Transverse colon (tissue), 4 donors: Measurements from ENCODE around the gene CACNA1B. TPM values are rescaled to one million over a fixed set of nuclear protein-coding genes. Genes with fewer than 3 reads are reported as not detected.

ENCODE experiments used
- DNase-seq: peaks from one replicate; pipeline ENCODE4 v3.0.0-alpha.2; 2019
- H3K27ac ChIP-seq, 4 donors: fragments of 200-600 bp; sonication (generic); 2 replicates each; pipeline ENCODE4 v1.5.1; 2016 to 2018; ENCODE audit warnings: inconsistent platforms in 4 of 4
- H3K27me3 ChIP-seq: fragments of 200-600 bp; sonication (generic); 2 replicates; pipeline ENCODE4 v1.5.1; 2017; ENCODE audit warnings: inconsistent platforms
- H3K36me3 ChIP-seq, 4 donors: fragments of 200-600 bp; sonication (generic); 2 replicates each; pipeline ENCODE4 v1.5.1; 2017 to 2019; ENCODE audit warnings: inconsistent platforms in 4 of 4
- H3K4me1 ChIP-seq, 4 donors: fragments of 200-600 bp; sonication (generic); 2 replicates each; pipeline ENCODE4 v1.5.1; 2017 to 2020; ENCODE audit warnings: inconsistent platforms in 4 of 4
- H3K4me3 ChIP-seq, 4 donors: fragments of 200-600 bp; sonication (generic); 1 replicate in 1 of 4; 2 replicates in 3 of 4; pipeline versions ENCODE4 v1.5.1 to v1.6.1; 2017 to 2019; ENCODE audit warnings: inconsistent platforms in 4 of 4
- H3K9me3 ChIP-seq, 2 donors: fragments of 200-600 bp; sonication (generic); 2 replicates each; pipeline ENCODE4 v1.5.1; 2017 to 2019; ENCODE audit warnings: inconsistent platforms in 2 of 2
- CTCF ChIP-seq, 5 experiments: fragments of 200-600 bp in 3 of 5; fragments of 450-650 bp in 2 of 5; sonication (generic) in 3 of 5; IDR thresholded peaks; 1 replicate in 2 of 5; 2 replicates in 3 of 5; pipeline ENCODE4 v1.5.1; 2016 to 2017; ENCODE audit warnings: antibody characterized with exemption in 5 of 5, inconsistent platforms in 3 of 5, mild to moderate bottlenecking in 2 of 5, moderate library complexity in 1 of 5
- EP300 ChIP-seq: sonication (generic); formaldehyde crosslinking; IDR thresholded peaks from one replicate; pipeline ENCODE4 v1.6.1; 2017; ENCODE audit warnings: antibody characterized with exemption, low read depth
- POLR2A ChIP-seq: fragments of 450-650 bp; IDR thresholded peaks from one replicate; pipeline ENCODE4 v1.6.1; 2016; ENCODE audit warnings: antibody characterized with exemption, mild to moderate bottlenecking, moderate library complexity
- POLR2AphosphoS5 ChIP-seq, 3 donors: sonication (generic); formaldehyde crosslinking; IDR thresholded peaks; one replicate each; pipeline ENCODE4 v1.6.1; 2016; ENCODE audit warnings: antibody characterized with exemption in 3 of 3
- WGBS, 2 donors: methylation state at CpG; one replicate each; pipeline ENCODE4 v1.1.5; 2018; ENCODE audit warnings: low coverage in 1 of 2; 5-methylcytosine and 5-hydroxymethylcytosine counted together
- in situ Hi-C, 4 donors: fragments of 200-750 bp; cut with MboI; loops; one replicate each; pipeline versions ENCODE4 v1.15.0 to v1.15.1; 2017; ENCODE audit warnings: low sequenced_read_pairs in 3 of 4, low pct_ligation_motif_present in 1 of 4, low pct_unique_long_range_greater_than_20kb in 1 of 4
- intact Hi-C: fragments of 100-400 bp; cut with DNase I; formaldehyde crosslinking; loops from one replicate; pipeline ENCODE4 v1.15.1; 2023; ENCODE audit warnings: low total_unique reads
- total RNA-seq, 4 donors: library from RNA; depleted of rRNA; stranded (reverse); fragments of >200 nt; gene quantifications; one replicate each; pipeline ENCODE4 v1.1.0, GENCODE V29; 2016

CACNA1B gene
- total RNA-seq, 4 donors from 2014 or later = 0.27 to 0.40 (median 0.35) TPM

- Histone ChIP-seq H3K27me3 (no peaks in the 10 kb centered on the region), H3K36me3 (no peaks in the 10 kb centered on the region), H3K4me1 (no peaks in the 10 kb centered on the region), H3K9me3 (no peaks in the 10 kb centered on the region), H3K4me3 (no peak overlapping the region), H3K27ac (no peak overlapping the region)
- no peak for DNase-seq
- intact Hi-C loops (no loop called here), in situ Hi-C loops (no loop called here)
- no peak for TF ChIP-seq EP300
- TF ChIP-seq POLR2AphosphoS5 (IDR thresholded peaks at IDR 0.05) = no peak
- TF ChIP-seq CTCF (IDR thresholded peaks at IDR 0.05) = no peak
- no peak for TF ChIP-seq POLR2A
- 73% methylated on average over 6 of the region's 6 CpGs; no CpG with 5 or more reads in 1 of the 2 donors for WGBS, 2 donors
Observed at GRCh38 chr9:138116521-138116920, 238.9 kb downstream of the CACNA1B start.

GRCh38 chr9:138117101-138117750 is 239.6 kb downstream of the CACNA1B start:
- TF ChIP-seq CTCF (IDR thresholded peaks at IDR 0.05) (no peak), POLR2AphosphoS5 (IDR thresholded peaks at IDR 0.05) (no peak), EP300 (no peak), POLR2A (no peak)
- in situ Hi-C loops = no loop called here
- H3K9me3 ChIP-seq = no peaks in the 10 kb centered on the region
- H3K4me1 ChIP-seq = no peaks in the 10 kb centered on the region
- no peaks in the 10 kb centered on the region for H3K27me3 ChIP-seq
- DNase-seq = no peak
- no peak overlapping the region for H3K4me3 ChIP-seq
- intact Hi-C loops = no loop called here
- H3K36me3 ChIP-seq = no peaks in the 10 kb centered on the region
- 76% methylated on average over 14 of the region's 14 CpGs; no CpG with 5 or more reads in 1 of the 2 donors for WGBS, 2 donors
- no peak overlapping the region for H3K27ac ChIP-seq

GRCh38 chr9:138117836-138118235 is 240.3 kb downstream of the CACNA1B start:
- 66% methylated on average over 6 of the region's 6 CpGs; no CpG with 5 or more reads in 1 of the 2 donors for WGBS, 2 donors
- Histone ChIP-seq H3K9me3 (no peaks in the 10 kb centered on the region), H3K27me3 (no peaks in the 10 kb centered on the region), H3K4me1 (no peaks in the 10 kb centered on the region), H3K36me3 (no peaks in the 10 kb centered on the region), H3K4me3 (no peak overlapping the region), H3K27ac (no peak overlapping the region)
- intact Hi-C loops (no loop called here), in situ Hi-C loops (no loop called here)
- TF ChIP-seq CTCF (IDR thresholded peaks at IDR 0.05) (no peak), POLR2A (no peak), POLR2AphosphoS5 (IDR thresholded peaks at IDR 0.05) (no peak), EP300 (no peak)
- DNase-seq = no peak

GRCh38 chr9:138118601-138119071 is 241.1 kb downstream of the CACNA1B start:
- Histone ChIP-seq H3K9me3 (no peaks in the 10 kb centered on the region), H3K4me1 (no peaks in the 10 kb centered on the region), H3K36me3 (no peaks in the 10 kb centered on the region), H3K4me3 (no peak overlapping the region), H3K27ac (no peak overlapping the region), H3K27me3 (no peaks in the 10 kb centered on the region)
- 85 to 100% methylated on average over 1 to 14 of the region's 14 CpGs for WGBS, 2 donors
- in situ Hi-C loops (no loop called here), intact Hi-C loops (no loop called here)
- TF ChIP-seq EP300 = no peak
- no peak for TF ChIP-seq CTCF (IDR thresholded peaks at IDR 0.05)
- no peak for TF ChIP-seq POLR2A
- TF ChIP-seq POLR2AphosphoS5 (IDR thresholded peaks at IDR 0.05) = no peak
- DNase-seq = no peak
